Skeletal muscle satellite cell (primary cell): ENCODE results near the gene INSR.

ENCODE experiments used
- H3K27me3 ChIP-seq: 2 replicates; pipeline ENCODE4 v1.7.0; 2013; ENCODE audit warnings: low read length; ENCODE audit not compliant: control insufficient read depth, insufficient read depth
- H3K36me3 ChIP-seq: 2 replicates; pipeline ENCODE4 v1.7.0; 2013; ENCODE audit warnings: mild to moderate bottlenecking, control low read depth, low read length; ENCODE audit not compliant: insufficient read depth
- H3K4me1 ChIP-seq: 2 replicates; pipeline ENCODE4 v1.7.0; 2013; ENCODE audit warnings: low read length; ENCODE audit not compliant: control insufficient read depth, insufficient read depth
- H3K4me2 ChIP-seq: 2 replicates; pipeline ENCODE4 v1.7.0; 2013; ENCODE audit warnings: mild to moderate bottlenecking, low read length
- H3K4me3 ChIP-seq: 2 replicates; pipeline ENCODE4 v1.7.0; 2013; ENCODE audit warnings: low read length
- H3K9ac ChIP-seq: 2 replicates; pipeline ENCODE4 v1.7.0; 2013; ENCODE audit warnings: mild to moderate bottlenecking, low read depth, low read length, moderate library complexity
- H3K9me3 ChIP-seq: replicated peaks from 2 replicates; pipeline ENCODE4 v1.7.0; 2013; ENCODE audit warnings: mild to moderate bottlenecking, control low read depth, low read length

The INSR gene

DNA sequence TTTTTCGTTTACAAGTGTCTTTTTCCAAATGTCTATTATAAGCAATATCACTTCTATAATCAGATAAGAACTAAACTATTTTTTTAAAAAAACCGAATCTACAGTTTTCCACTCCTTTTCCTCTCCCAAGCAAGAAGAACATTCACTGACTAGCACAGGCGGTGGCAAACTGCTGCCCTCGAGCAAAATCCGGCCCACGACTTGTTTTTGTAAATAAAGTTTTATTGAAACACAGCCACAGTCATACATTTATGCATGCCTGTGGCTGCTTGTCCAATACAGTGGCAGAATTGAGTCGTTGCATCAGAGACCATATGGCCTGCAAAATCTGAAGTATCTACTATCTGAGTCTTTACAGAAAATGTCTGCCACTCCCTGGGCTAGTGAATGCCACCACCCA, 27.4 kb downstream of the INSR start:
- H3K4me1 ChIP-seq: no peaks in the 10 kb centered on the region
- H3K27me3 ChIP-seq: no peaks in the 10 kb centered on the region
- peaks cover 9% of the 10 kb centered on the region for H3K36me3 ChIP-seq
- no peaks in the 10 kb centered on the region for H3K9me3 ChIP-seq
- H3K4me2 ChIP-seq: no peak overlapping the region
- H3K9ac ChIP-seq: no peak overlapping the region
- no peak overlapping the region for H3K4me3 ChIP-seq

DNA sequence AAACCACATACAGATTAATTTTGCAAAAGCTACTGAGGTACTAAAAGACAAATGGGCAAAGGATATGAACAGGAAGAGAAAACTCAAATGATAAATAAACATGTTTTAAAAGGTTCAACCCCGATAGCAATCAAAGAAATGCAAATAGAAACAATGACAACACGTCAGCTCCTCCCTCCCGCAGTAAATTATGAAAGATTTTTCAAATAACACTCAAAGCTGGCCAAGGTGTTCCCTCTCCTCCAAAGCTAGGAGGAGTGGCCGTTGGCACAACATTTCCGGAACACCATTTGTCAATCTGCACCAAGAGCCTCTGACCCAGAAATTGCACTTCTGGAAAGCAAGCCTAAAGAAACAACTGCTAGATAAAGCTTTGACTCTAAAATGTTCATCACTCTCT, 28.3 kb downstream of the INSR start:
- no peaks in the 10 kb centered on the region for H3K4me1 ChIP-seq
- H3K27me3 ChIP-seq: no peaks in the 10 kb centered on the region
- H3K9ac ChIP-seq: no peak overlapping the region
- H3K36me3 ChIP-seq: peaks cover 9% of the 10 kb centered on the region
- H3K4me3 ChIP-seq: no peak overlapping the region
- no peak overlapping the region for H3K4me2 ChIP-seq
- no peaks in the 10 kb centered on the region for H3K9me3 ChIP-seq

DNA sequence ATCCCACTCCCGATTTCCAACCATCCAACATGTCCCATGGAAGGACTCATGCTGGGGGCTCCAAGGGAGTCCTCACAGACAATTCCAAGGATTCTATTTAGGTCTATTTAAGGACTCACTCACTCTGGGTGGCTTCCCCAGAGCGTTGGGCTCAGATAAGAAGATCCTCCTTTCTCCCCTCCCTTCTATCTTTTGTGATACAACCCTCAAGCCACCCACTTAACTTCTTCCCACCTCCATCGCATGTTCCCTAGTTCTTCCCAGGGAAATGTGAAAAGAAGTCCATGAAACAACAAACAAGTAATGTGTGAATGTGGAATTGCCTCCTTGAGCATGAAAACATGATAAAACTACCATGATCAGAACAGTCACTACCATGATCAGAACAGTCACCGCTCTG, 29.4 kb downstream of the INSR start:
- Histone ChIP-seq H3K4me1 (no peaks in the 10 kb centered on the region), H3K4me3 (no peak overlapping the region), H3K27me3 (no peaks in the 10 kb centered on the region), H3K36me3 (peaks cover 9% of the 10 kb centered on the region), H3K9me3 (no peaks in the 10 kb centered on the region), H3K9ac (no peak overlapping the region), H3K4me2 (no peak overlapping the region)

DNA sequence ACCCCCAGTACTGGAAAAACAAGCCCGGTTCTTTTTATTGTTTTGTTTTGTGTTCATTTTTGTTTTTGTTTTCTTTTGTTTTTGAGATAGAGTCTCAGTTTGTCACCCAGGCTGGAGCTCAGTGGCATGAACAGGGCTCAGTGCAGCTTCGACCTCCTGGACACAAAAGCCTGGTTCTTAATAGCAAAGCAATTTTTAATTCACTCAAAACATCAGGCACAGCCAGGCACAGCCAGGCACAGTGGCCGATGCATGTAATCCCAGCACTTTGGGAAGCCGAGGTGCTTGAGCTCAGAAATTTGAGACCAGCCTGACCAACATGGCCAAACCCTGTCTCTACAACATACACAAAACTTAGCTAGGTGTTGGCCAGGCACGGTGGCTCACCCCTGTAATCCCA, 30.7 kb downstream of the INSR start:
- H3K36me3 ChIP-seq: peaks cover 9% of the 10 kb centered on the region
- H3K4me2 ChIP-seq: no peak overlapping the region
- H3K9me3 ChIP-seq: no peaks in the 10 kb centered on the region
- no peak overlapping the region for H3K9ac ChIP-seq
- H3K4me1 ChIP-seq: no peaks in the 10 kb centered on the region
- H3K27me3 ChIP-seq: no peaks in the 10 kb centered on the region
- H3K4me3 ChIP-seq: no peak overlapping the region

DNA sequence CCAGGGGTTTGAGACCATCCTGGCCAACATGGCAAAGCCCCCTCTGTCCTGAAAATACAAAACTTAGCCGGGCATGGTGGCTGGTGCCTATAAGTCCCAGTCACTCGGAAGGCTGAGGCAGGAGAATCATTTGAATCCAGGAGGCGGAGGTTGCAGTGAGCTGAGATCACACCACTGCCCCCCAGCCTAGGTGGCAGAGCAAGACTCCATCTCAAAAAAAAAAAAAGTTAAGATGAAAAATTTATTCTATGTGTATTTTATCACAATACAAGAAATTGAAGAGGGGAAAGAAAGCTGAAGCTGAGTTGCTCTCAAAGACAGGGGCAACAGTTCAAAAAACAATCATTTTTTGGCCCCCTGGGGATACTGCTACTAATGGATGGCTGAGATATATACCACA, 31.1 kb downstream of the INSR start:
- no peaks in the 10 kb centered on the region for H3K4me1 ChIP-seq
- H3K27me3 ChIP-seq: no peaks in the 10 kb centered on the region
- H3K4me2 ChIP-seq: no peak overlapping the region
- no peak overlapping the region for H3K4me3 ChIP-seq
- H3K9ac ChIP-seq: no peak overlapping the region
- H3K36me3 ChIP-seq: peaks cover 9% of the 10 kb centered on the region
- no peaks in the 10 kb centered on the region for H3K9me3 ChIP-seq

DNA sequence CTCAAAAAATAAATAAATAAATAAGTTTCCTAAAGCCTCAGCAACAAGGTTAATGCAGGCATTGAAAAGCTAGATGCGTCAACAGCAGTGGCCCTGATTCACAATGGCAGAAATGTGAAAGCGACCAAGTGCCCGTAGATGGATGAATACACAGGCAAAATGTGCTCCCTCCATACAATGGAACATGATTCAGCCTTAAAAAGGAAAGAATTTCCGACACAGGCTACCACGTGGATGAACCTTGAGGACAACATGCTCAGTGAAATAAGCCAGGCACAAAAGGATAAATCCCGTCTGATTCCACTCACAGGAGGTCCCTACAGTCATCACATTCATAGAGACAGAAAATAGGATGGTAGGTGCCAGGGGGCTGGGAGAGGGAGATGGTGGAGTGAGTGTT, 31.7 kb downstream of the INSR start:
- H3K9ac ChIP-seq: no peak overlapping the region
- H3K4me3 ChIP-seq: no peak overlapping the region
- no peak overlapping the region for H3K4me2 ChIP-seq
- H3K27me3 ChIP-seq: no peaks in the 10 kb centered on the region
- no peaks in the 10 kb centered on the region for H3K9me3 ChIP-seq
- no peaks in the 10 kb centered on the region for H3K4me1 ChIP-seq
- H3K36me3 ChIP-seq: peaks cover 8% of the 10 kb centered on the region

GRCh38 chr19:7260161-7260560, 34.1 kb downstream of the INSR start:
- Histone ChIP-seq H3K9ac (no peak overlapping the region), H3K4me2 (no peak overlapping the region), H3K4me1 (no peaks in the 10 kb centered on the region), H3K27me3 (no peaks in the 10 kb centered on the region), H3K9me3 (no peaks in the 10 kb centered on the region), H3K4me3 (no peak overlapping the region), H3K36me3 (no peaks in the 10 kb centered on the region)

GRCh38 chr19:7258840-7259395, 35.3 kb downstream of the INSR start:
- H3K27me3 ChIP-seq: no peaks in the 10 kb centered on the region
- no peak overlapping the region for H3K9ac ChIP-seq
- no peaks in the 10 kb centered on the region for H3K36me3 ChIP-seq
- H3K9me3 ChIP-seq: no peaks in the 10 kb centered on the region
- no peak overlapping the region for H3K4me2 ChIP-seq
- no peaks in the 10 kb centered on the region for H3K4me1 ChIP-seq
- H3K4me3 ChIP-seq: no peak overlapping the region

DNA sequence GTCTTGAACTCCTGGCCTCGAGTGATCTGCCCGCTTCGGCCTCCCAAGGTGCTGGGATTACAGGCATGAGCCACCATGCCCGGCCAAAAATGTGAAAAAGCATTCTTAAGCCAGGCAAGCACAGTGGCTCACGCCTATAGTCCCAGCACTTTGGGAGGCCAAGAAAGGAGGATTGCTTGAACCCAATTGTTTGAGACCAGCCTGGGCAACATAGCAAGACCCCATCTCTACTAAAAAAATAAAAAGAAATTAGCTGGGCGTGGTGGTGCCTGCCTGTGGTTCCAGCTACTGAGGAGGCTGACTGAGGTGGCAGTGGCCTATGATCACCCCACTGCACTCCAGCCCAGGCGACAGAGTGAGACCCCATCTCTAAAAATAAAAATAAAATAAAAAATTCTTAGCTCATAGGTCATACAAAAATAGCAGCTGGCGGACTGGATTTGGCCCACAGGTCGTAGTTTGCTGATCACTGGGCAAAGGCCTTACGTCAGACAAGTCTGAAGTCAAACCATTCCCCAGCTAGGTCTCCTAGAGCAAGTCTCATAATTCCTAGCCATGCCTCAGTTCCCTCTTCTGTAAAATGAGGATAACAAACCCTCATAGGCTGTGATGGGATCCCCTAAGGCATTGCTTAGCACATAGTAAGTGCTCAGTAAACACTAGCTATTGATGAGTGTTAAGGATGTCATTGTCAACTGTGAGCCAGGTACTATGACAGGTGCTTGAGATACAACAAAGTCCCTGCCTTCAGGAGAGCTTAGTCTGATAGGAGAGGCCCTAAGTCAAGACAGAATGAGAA, 36.0 kb downstream of the INSR start:
- no peaks in the 10 kb centered on the region for H3K9me3 ChIP-seq
- H3K36me3 ChIP-seq: no peaks in the 10 kb centered on the region
- H3K9ac ChIP-seq: no peak overlapping the region
- no peaks in the 10 kb centered on the region for H3K4me1 ChIP-seq
- no peak overlapping the region for H3K4me3 ChIP-seq
- H3K4me2 ChIP-seq: no peak overlapping the region
- H3K27me3 ChIP-seq: no peaks in the 10 kb centered on the region

DNA sequence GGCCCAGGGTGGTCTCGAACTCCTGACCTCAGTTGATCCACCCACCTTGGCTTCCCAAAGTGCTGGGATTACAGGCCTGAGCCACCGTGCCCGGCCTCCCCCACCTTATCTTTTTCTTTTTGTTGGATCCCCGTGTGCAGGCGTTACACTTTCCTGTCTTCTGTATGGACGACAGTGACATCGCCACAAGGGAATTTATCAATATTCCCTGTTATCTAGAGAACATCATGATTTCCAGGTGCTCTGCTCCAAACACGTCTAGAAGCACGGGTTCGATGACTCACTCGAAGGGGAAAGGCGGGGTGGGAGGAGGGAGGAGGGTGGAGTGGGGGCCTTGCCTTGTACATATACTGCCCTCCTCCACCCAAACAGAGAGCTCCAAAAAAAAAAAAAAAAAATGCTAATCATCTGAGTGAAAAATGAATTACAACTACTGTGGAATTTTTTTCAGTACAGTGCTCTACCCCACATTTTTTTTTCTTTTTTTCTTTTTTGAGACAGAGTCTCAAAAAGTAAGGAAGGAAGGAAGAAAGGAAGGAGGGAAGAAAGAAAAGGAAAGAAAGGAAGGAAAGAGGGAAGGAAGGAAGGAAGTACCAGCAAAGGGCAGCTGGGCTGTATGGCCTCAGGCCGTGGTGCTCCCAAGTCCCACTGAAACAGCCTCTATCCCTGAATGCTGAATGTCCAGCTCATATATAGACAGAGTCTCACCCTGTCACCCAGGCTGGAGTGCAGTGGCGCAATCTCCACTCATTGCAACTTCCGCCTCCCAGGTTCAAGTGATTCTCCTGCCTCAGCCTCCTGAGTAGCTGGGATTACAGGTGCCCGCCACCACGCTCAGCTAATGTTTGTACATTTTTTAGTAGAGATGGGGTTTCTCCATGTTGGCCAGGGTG, 36.8 kb downstream of the INSR start:
- H3K36me3 ChIP-seq: no peaks in the 10 kb centered on the region
- H3K4me1 ChIP-seq: no peaks in the 10 kb centered on the region
- no peaks in the 10 kb centered on the region for H3K27me3 ChIP-seq
- H3K4me2 ChIP-seq: no peak overlapping the region
- no peak overlapping the region for H3K9ac ChIP-seq
- no peaks in the 10 kb centered on the region for H3K9me3 ChIP-seq
- H3K4me3 ChIP-seq: no peak overlapping the region

DNA sequence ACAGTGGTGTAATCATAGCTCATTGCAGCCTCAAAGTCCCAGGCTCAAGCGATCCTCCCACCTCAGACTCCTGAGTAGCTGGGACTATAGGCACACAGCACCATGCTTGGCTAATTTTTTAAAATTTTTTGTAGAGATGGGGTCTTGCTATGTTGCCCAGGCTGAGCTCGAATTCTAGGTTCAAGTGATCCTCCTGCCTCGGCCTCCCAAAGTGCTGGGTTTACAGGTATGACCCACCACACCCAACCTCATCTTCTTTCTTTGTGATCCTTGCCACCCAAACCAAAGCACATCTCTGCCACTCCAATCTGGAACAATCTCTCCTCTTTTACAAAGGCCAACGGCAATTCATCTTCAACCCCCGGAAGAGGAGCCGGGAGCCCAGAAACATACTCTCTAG, 38.6 kb downstream of the INSR start:
- no peak overlapping the region for H3K9ac ChIP-seq
- H3K4me2 ChIP-seq: no peak overlapping the region
- no peaks in the 10 kb centered on the region for H3K36me3 ChIP-seq
- H3K9me3 ChIP-seq: no peaks in the 10 kb centered on the region
- H3K4me1 ChIP-seq: no peaks in the 10 kb centered on the region
- H3K4me3 ChIP-seq: no peak overlapping the region
- H3K27me3 ChIP-seq: no peaks in the 10 kb centered on the region
